Measurements from ENCODE around the gene BMP6.

BMP6 gene

GRCh38 chr6:7725849-7726415 is at the start of gene BMP6:
Gene BMP6 (plus strand): TSS chr6:7726099. CDS start chr6:7726956, 857 bp downstream.
- peak; percentile 42 to 70 for DNase-seq

GRCh38 chr6:7677229-7677628 is 48.7 kb upstream of the BMP6 start:
- DNase-seq: no peak

- no peak for DNase-seq
Measured at GRCh38 chr6:7680393-7681075, 45.4 kb upstream of the BMP6 start.

GRCh38 chr6:7681449-7681848 is 44.5 kb upstream of the BMP6 start:
- no peak for DNase-seq

- no peak for DNase-seq
Measured at GRCh38 chr6:7684076-7684475, 41.8 kb upstream of the BMP6 start.

- no peak for DNase-seq
Measured at GRCh38 chr6:7684843-7685242, 41.1 kb upstream of the BMP6 start.

GRCh38 chr6:7685276-7685675 is 40.6 kb upstream of the BMP6 start:
- DNase-seq: no peak

GRCh38 chr6:7687145-7688111 is 38.5 kb upstream of the BMP6 start:
- no peak for DNase-seq

GRCh38 chr6:7691021-7691420 is 34.9 kb upstream of the BMP6 start:
- no peak for DNase-seq

- DNase-seq: no peak
Measured at GRCh38 chr6:7691675-7692452, 34.0 kb upstream of the BMP6 start.

- DNase-seq: no peak
Measured at GRCh38 chr6:7692453-7692784, 33.5 kb upstream of the BMP6 start.

- no peak for DNase-seq
Measured at GRCh38 chr6:7693827-7694226, 32.1 kb upstream of the BMP6 start.

- DNase-seq: no peak
Measured at GRCh38 chr6:7696061-7696460, 29.8 kb upstream of the BMP6 start.

- DNase-seq: no peak
Measured at GRCh38 chr6:7697432-7697819, 28.5 kb upstream of the BMP6 start.

- DNase-seq: peak; percentile 4 to 75
Measured at GRCh38 chr6:7697820-7698623, 27.9 kb upstream of the BMP6 start.

GRCh38 chr6:7701212-7701834 is 24.6 kb upstream of the BMP6 start:
- peak in 1 of 2 donors; percentile 30 for DNase-seq

GRCh38 chr6:7703148-7703680 is 22.7 kb upstream of the BMP6 start:
- no peak for DNase-seq

GRCh38 chr6:7705483-7705882 is 20.4 kb upstream of the BMP6 start:
- no peak for DNase-seq

- DNase-seq: no peak
Measured at GRCh38 chr6:7706269-7706668, 19.6 kb upstream of the BMP6 start.

GRCh38 chr6:7707787-7708186 is 18.1 kb upstream of the BMP6 start:
- no peak for DNase-seq

- DNase-seq: no peak
Measured at GRCh38 chr6:7719364-7719850, 6.5 kb upstream of the BMP6 start.
